K562 (cell line): ENCODE results near the gene KIF5A. TPM values are rescaled to one million over a fixed set of nuclear protein-coding genes. Genes with fewer than 3 reads are reported as not detected.

ENCODE experiments used
- CBFA2T3 ChIP-seq: fragments of 450-650 bp; IDR thresholded peaks from 2 replicates; pipeline ENCODE4 v1.6.1; 2017
- ETV6 ChIP-seq, 3 experiments: fragments of 150-350 bp in 1 of 3; sonication (generic) in 1 of 3; formaldehyde crosslinking in 1 of 3; IDR thresholded peaks; 2 replicates each; pipeline versions ENCODE4 v1.6.1 to v1.8.0; 2014 to 2022; ENCODE audit warnings: borderline replicate concordance in 2 of 3, low read depth in 2 of 3, antibody characterized with exemption in 1 of 3, low read length in 1 of 3, mild to moderate bottlenecking in 1 of 3, missing genetic modification reagents in 1 of 3
- GMEB1 ChIP-seq: fragments of 250-450 bp; sonication (Bioruptor Pico); IDR thresholded peaks from 2 replicates; pipeline ENCODE4 v1.4.0; 2020; ENCODE audit warnings: mild to moderate bottlenecking
- HDGF ChIP-seq: fragments of 450-650 bp; IDR thresholded peaks from 2 replicates; pipeline ENCODE4 v1.6.1; 2016
- IRF2 ChIP-seq: sonication (generic); formaldehyde crosslinking; IDR thresholded peaks from 2 replicates; pipeline ENCODE4 v1.8.1; 2022; ENCODE audit warnings: mild to moderate bottlenecking, missing genetic modification reagents
- MLX ChIP-seq, 2 experiments: fragments of 450-650 bp in 1 of 2; sonication (generic) in 1 of 2; formaldehyde crosslinking; conservative IDR thresholded peaks; 2 replicates each; pipeline versions ENCODE4 v1.4.0 to v1.8.1; 2020 to 2022; ENCODE audit warnings: mild to moderate bottlenecking in 1 of 2, missing genetic modification reagents in 1 of 2
- MYBL2 ChIP-seq, 2 experiments: fragments of 450-650 bp in 1 of 2; sonication (generic) in 1 of 2; formaldehyde crosslinking in 1 of 2; IDR thresholded peaks; 2 replicates each; pipeline versions ENCODE4 v1.6.1 to v1.8.1; 2017 to 2022; ENCODE audit warnings: borderline replicate concordance in 1 of 2, inconsistent platforms in 1 of 2, low read depth in 1 of 2, mild to moderate bottlenecking in 1 of 2, missing genetic modification reagents in 1 of 2, moderate library complexity in 1 of 2
- RFX7 ChIP-seq: fragments of 250-450 bp; sonication (Bioruptor Pico); IDR thresholded peaks from 2 replicates; pipeline ENCODE4 v1.5.1; 2021; ENCODE audit warnings: mild to moderate bottlenecking
- SOX6 ChIP-seq: fragments of 450-650 bp; IDR thresholded peaks from 2 replicates; pipeline ENCODE4 v1.6.1; 2014; ENCODE audit warnings: mild to moderate bottlenecking
- TAF7 ChIP-seq: fragments of 450-650 bp; IDR thresholded peaks from 2 replicates; pipeline ENCODE4 v1.6.1; 2016; ENCODE audit warnings: missing genetic modification characterization, missing compliant biosample characterization
- ZNF121 ChIP-seq: sonication (generic); formaldehyde crosslinking; conservative IDR thresholded peaks from 2 replicates; pipeline ENCODE4 v1.8.0; 2022; ENCODE audit warnings: missing genetic modification reagents
- ZNF140 ChIP-seq: fragments of 250-450 bp; sonication (Bioruptor Pico); IDR thresholded peaks from 2 replicates; pipeline ENCODE4 v1.8.0; 2021; ENCODE audit warnings: moderate library complexity, mild to moderate bottlenecking, inconsistent platforms
- ZNF318 ChIP-seq, 2 experiments: fragments of 450-650 bp; IDR thresholded peaks; 2 replicates each; pipeline ENCODE4 v1.6.1; 2016; ENCODE audit warnings: mild to moderate bottlenecking in 2 of 2, borderline replicate concordance in 1 of 2, low read depth in 1 of 2, moderate library complexity in 1 of 2
- ZNF436 ChIP-seq: fragments of 250-450, 450-650 bp; sonication (Bioruptor Pico); formaldehyde crosslinking; IDR thresholded peaks from 2 replicates; pipeline ENCODE4 v1.7.0; 2020; ENCODE audit warnings: mild to moderate bottlenecking
- polyA plus RNA-seq, 8 experiments: library from polyadenylated mRNA; depleted of rRNA in 4 of 8; stranded (reverse) in 5 of 8; unstranded in 3 of 8; fragments of >200 nt; fragmentation: Nextera tagmentation in 2 of 8; fragmentation: Illumina TruSeq in 1 of 8; extraction: Ambion mirVana in 2 of 8; extraction: Trizol in 1 of 8; gene quantifications; 2 replicates each; pipeline versions ENCODE4 v1.2.1 to v1.2.3, GENCODE V29; 2011 to 2014; ENCODE audit warnings: inconsistent platforms in 1 of 8, missing spikeins in 1 of 8
- total RNA-seq, 7 experiments: library from RNA; depleted of rRNA in 6 of 7; stranded (reverse); fragments of >200 nt in 6 of 7; fragmentation: Illumina TruSeq in 2 of 7; extraction: Trizol in 2 of 7; gene quantifications; 2 replicates each; pipeline versions ENCODE4 v1.2.1 to v1.2.3, GENCODE V29; 2011 to 2021; ENCODE audit warnings: low replicate concordance in 1 of 7

The KIF5A gene
- total and polyA plus RNA-seq, 9 of the 15 experiments (the other 6 are each of a cell fraction or from before 2014, with no cell fraction given): 3.4 to 17.7 (median 8.0) TPM

GRCh38 chr12:57515934-57516541 lies 33.8 kb upstream of the KIF5A start (continued):
- TF ChIP-seq ZNF318 (IDR thresholded peaks at IDR 0.05; ENCODE audit: borderline replicate concordance in 1 of 2, low read depth in 1 of 2) (0 out of 4 replicates have a peak, but pooled peaks of 1 of the 2 experiments have one; percentile 37), ZNF436 (CRISPR knock-in tag) (peak; percentile 33; the same call in 1 of the 2 replicates), RFX7 (no peak), MYBL2 (IDR thresholded peaks at IDR 0.05; ENCODE audit: low read depth) (no peak), MYBL2 (CRISPR knock-in tag; IDR thresholded peaks at IDR 0.05; ENCODE audit: borderline replicate concordance) (no peak), HDGF (no peak), GMEB1 (CRISPR knock-in tag) (no peak), TAF7 (tag) (no peak), ETV6 (IDR thresholded peaks at IDR 0.05; ENCODE audit: borderline replicate concordance in 1 of 2, low read depth in 2 of 2, low read length in 1 of 2) (0 out of 4 replicates have a peak, but pooled peaks of 1 of the 2 experiments have one; percentile 16), ETV6 (CRISPR knock-in tag; IDR thresholded peaks at IDR 0.05; ENCODE audit: borderline replicate concordance) (no peak), IRF2 (no peak), MLX (CRISPR knock-in tag; conservative IDR thresholded peaks at IDR 0.05) (0 out of 4 replicates have a peak, but pooled peaks of 1 of the 2 experiments have one; percentile 48), SOX6 (0 out of 2 replicates have a peak, but pooled peaks have one; percentile 28), CBFA2T3 (no peak), ZNF140 (no peak), ZNF121 (no peak)
